Nephron progenitor cell (in vitro differentiated cells): ENCODE data around the gene STARD7.

Experiments
- DNase-seq: peaks from one replicate; pipeline ENCODE4 v3.0.0; 2021
- H3K27ac Mint-ChIP-seq: 2 replicates; pipeline ENCODE4 v1.8.0; 2021; ENCODE audit warnings: mild to moderate bottlenecking, moderate library complexity, mixed read lengths
- H3K27me3 Mint-ChIP-seq: 2 replicates; pipeline ENCODE4 v1.8.0; 2021; ENCODE audit warnings: mild to moderate bottlenecking, low read depth, mixed read lengths; ENCODE audit not compliant: poor library complexity
- H3K36me3 Mint-ChIP-seq: 2 replicates; pipeline ENCODE4 v1.8.0; 2021; ENCODE audit warnings: low read depth, mixed read lengths
- H3K4me1 Mint-ChIP-seq: 2 replicates; pipeline ENCODE4 v1.8.0; 2021; ENCODE audit warnings: mixed read lengths
- H3K4me3 Mint-ChIP-seq: 2 replicates; pipeline ENCODE4 v1.8.0; 2021; ENCODE audit warnings: mild to moderate bottlenecking, moderate library complexity, mixed read lengths
- H3K9me3 Mint-ChIP-seq: 2 replicates; pipeline ENCODE4 v1.8.0; 2021; ENCODE audit warnings: mild to moderate bottlenecking, moderate library complexity, mixed read lengths
- CTCF ChIP-seq: fragments of 200-600 bp; sonication (generic); IDR thresholded peaks from 2 replicates; pipeline ENCODE4 v1.5.0; 2021; ENCODE audit warnings: antibody characterized with exemption

The STARD7 gene

DNA sequence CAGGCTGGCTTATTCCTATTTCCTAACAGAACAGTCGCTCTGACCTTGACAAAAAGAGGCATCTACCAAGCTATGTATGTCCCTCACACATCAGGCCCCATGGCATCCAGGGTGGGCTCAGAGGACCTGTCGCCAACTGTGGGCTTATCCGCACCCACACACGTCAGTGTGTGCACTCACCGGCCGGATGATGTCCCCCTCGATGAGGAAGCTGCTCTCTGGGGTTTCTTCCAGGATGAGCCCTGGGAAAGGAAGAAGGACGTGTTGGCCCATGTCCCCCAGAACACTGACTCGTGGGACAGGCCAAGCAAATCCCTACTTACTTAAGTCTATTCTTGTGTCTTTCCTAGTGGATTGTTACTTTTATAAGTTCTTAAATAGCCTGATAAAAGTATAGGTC is 73.5 kb downstream of the STARD7 start:
- H3K9me3 Mint-ChIP-seq = no peaks in the 10 kb centered on the region
- TF ChIP-seq CTCF = no peak
- H3K36me3 Mint-ChIP-seq = no peaks in the 10 kb centered on the region
- H3K27me3 Mint-ChIP-seq = peaks cover 49% of the 10 kb centered on the region
- H3K27ac Mint-ChIP-seq = no peak overlapping the region
- DNase-seq = no peak
- no peaks in the 10 kb centered on the region for H3K4me1 Mint-ChIP-seq
- H3K4me3 Mint-ChIP-seq = no peak overlapping the region
